Measurements from ENCODE around the gene ETHE1. TPM values are rescaled to one million over a fixed set of nuclear protein-coding genes. Genes with fewer than 3 reads are reported as not detected.
A peak's percentile ranks its signal among the peaks of the same experiment; 100 is the strongest.
"Not testable (repeated sequence)": the region's sequence is repeated elsewhere in the genome, so short reads cannot be mapped to it uniquely, and the experiment has no call there.

ETHE1 gene
- polyA plus RNA-seq, 3 donors = 24.2 to 28.1 (median 27.9) TPM

DNA sequence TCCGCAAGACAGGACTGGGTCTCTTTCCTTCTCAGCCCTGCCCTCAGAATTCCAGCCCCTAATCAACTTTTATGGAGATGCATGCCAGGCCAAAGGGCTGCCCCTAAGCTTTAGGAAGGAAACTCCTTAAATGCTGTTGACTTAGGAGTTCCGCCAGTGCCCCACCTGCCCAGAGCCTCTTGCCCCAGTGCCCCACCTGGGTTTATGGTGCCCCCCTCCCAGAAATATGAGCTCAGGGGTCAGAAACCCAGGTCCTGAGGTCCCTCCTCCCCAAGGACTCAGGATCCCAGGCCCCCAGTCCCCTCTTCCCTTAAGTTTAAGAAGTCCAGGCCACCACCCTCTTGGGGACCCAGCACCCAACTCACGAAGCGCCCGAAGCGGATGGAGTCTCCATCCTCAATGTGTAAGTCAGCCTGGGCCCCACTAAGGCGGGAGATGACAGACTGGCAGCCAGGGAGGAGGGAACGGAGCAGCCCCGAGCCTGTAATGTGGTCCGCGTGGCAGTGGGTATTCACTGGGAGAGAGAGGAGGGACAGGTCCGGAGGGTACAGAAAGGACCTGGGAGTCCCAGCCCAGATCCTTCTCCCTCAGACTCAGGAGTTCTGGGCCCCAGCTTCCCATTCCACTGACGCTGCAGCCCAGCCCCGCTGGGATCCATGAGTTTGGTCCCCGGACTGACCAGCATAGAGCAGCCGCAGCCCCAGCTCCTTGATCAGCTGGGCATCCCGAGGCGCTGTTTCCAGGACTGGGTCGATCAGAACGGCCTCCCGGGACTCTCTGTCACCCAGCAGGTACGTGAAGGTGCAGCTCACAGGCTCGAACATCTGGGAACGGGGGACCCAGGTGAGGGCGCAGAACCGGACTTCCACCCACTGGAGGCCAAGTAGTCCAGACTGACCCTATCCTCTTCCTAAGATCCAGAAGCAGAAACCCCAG lies 897 bp downstream of the ETHE1 start:
- no peak for DNase-seq (ENCODE audit: low read depth in 3 of 3, low spot score in 2 of 3)

- no peak for DNase-seq (ENCODE audit: low read depth in 3 of 3, low spot score in 2 of 3)
These were observed 1.8 kb downstream of the ETHE1 start for GRCh38 chr19:43524922-43525835.

DNA sequence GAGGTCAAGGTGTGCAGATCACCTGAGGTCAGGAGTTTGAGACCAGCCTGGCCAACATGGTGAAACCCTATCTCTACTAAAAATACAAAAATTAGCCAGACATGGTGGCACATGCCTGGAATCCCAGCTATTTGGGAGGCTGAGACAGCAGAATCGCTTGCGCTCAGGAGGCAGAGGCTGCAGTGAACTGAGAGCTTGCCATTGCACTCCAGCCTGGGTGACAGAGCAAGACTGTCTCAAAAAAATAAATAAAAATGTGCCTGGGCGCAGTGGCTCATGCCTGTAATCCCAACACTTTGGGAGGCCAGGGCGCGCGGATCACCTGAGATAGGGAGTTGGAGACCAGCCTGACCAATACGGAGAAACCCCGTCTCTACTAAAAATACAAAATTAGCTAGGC lies 3.3 kb downstream of the ETHE1 start:
- not testable (repeated sequence) for DNase-seq (ENCODE audit: low read depth in 3 of 3, low spot score in 2 of 3)

DNA sequence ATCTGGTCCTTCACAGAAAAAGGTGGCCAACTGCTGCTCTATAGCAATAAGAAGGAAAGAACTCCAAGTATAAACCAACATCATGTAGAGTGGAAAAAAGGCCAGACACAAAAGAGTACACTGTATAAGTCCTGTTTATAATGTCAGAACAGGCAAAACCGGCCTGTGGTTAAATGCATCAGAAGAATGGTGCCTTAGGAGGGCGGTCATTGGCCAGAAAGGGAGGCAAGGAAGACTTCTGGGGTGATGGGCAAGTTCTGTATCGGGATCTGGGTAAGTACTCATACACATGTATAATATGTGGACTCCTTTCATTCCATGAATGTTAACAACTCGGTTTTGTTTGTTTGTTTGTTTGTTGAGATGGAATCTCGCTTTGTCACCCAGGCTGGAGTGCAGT lies 4.1 kb downstream of the ETHE1 start:
- no peak for DNase-seq (ENCODE audit: low read depth in 3 of 3, low spot score in 2 of 3)

DNA sequence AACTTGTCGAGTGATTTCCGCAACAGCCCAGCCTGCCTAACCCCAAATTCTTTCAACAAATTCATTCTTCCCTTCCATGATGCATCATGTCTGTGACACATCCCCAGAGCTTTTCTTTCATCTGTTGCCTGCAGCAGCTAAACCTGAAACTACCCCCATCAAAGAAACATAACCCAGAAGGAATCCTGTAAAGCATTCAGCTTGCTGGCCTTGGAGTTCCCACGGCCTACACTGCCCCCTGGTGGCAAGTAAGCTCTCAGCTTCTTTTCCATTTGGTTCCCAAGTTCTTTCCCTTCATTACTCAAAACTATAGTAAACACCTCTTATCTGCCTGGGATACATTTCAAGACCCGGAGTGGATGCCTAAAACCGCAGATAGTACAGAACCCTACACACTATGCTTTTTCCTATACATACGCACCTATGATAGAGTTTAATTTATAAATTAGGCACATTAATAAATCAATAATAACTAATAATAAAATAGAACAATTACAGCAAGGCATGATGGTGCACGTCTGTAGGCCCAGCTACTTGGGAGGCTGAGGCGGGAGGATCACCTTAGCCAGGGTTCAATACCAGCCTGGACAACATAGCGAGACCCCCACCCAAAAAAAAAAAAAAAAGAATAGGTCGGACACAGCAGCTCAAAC lies 7.4 kb downstream of the ETHE1 start:
- DNase-seq (ENCODE audit: low read depth in 3 of 3, low spot score in 2 of 3) = no peak

- DNase-seq (ENCODE audit: low read depth in 3 of 3, low spot score in 2 of 3) = no peak
These were observed 8.9 kb downstream of the ETHE1 start for GRCh38 chr19:43518051-43518450.

DNA sequence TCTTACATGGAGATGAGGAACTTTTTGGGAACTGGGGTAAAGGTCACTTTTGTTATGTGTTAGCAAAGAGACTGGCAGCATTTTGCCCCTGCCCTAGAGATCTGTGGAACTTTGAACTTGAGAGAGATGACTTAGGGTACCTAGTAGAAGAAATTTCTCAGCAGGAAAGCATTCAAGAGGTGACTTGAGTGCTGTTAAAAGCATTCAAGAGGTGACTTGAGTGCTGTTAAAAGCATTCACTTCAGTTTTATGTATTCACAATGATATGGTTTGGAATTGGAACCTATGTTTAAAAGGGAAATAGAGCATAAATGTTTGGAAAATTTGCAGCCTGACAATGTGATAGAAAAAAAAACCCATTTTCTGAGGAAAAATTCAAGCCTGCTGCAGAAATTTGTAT lies 14.6 kb downstream of the ETHE1 start:
- not testable (repeated sequence) for DNase-seq (ENCODE audit: low read depth in 3 of 3, low spot score in 2 of 3)

- DNase-seq (ENCODE audit: low read depth in 3 of 3, low spot score in 2 of 3) = no peak
These were observed 15.7 kb downstream of the ETHE1 start for GRCh38 chr19:43511324-43511723.

- no peak for DNase-seq (ENCODE audit: low read depth in 3 of 3, low spot score in 2 of 3)
These were observed 16.3 kb downstream of the ETHE1 start for GRCh38 chr19:43510713-43511112.

- no peak for DNase-seq (ENCODE audit: low read depth in 3 of 3, low spot score in 2 of 3)
These were observed 19.1 kb downstream of the ETHE1 start for GRCh38 chr19:43507880-43508279.

- no peak for DNase-seq (ENCODE audit: low read depth in 3 of 3, low spot score in 2 of 3)
These were observed 20.4 kb downstream of the ETHE1 start for GRCh38 chr19:43506629-43507028.

DNA sequence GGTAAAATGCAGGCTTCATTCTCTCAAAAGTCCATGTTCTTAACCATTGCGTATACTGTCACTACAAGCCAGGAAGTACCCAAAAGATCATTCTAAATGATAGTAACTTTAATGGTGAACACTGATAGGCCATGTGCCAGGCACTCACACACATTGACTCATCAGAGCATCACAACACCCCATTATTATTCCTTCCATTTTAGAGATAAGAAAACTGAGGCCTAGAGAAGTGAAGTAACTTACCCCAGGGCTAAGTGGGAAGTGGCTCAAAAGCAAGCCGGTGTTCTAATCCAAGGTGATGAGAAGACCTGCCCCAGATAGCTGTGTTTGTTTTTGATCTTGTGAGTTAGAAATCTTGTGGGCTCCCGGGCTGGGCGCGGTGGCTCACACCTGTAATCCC lies 21.1 kb downstream of the ETHE1 start:
- no peak for DNase-seq (ENCODE audit: low read depth in 3 of 3, low spot score in 2 of 3)

- no peak for DNase-seq (ENCODE audit: low read depth in 3 of 3, low spot score in 2 of 3)
These were observed 21.9 kb downstream of the ETHE1 start for GRCh38 chr19:43505186-43505456.

DNA sequence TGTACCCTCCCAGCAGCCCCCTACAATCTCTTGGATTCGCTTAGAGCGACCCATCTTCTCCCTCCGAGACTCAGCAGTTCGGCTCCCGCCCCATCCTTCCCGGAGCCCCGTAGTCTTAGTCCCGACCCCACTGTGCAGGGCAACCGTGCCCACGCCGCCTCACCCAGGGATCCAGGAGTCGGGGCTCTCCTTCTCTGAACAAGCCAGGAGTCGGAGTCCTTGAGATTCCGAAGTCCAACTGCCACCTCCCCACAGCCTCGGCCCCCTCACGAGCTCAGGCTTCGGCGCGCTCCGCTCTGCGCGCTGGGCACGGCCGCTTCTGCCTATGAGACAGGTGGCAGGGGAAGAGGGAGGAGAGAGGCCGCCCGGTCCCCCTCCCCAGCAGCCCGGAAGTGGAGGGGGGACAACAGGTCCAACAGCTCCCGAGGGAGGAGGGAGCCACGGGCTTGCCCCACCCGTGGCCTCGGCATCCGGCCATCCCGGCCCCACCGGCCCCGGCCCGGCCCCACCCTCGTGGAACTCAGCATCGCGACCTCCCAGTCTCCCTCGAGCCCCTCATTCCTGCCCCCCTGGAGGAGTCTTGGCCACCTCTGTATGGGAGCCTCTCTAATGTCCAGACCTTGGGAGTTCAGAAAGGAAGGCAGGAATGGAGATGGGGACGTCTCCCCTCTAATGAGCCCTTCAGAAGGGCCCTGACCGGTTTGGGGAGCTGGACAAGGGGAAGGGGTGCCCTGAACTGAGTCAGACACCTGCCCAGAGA lies 22.4 kb downstream of the ETHE1 start, which contains the start of gene PHLDB3:
Gene PHLDB3, minus strand, starts transcription at position 321 of the 760 bp plus-strand sequence. CDS start 628 bp downstream, outside the sequence.
- no peak for DNase-seq (ENCODE audit: low read depth in 3 of 3, low spot score in 2 of 3)

- peak in 2 of 3 donors; percentile 88 to 90 for DNase-seq (ENCODE audit: low read depth in 3 of 3, low spot score in 2 of 3)
These were observed 23.2 kb downstream of the ETHE1 start for GRCh38 chr19:43503501-43504425.

- no peak for DNase-seq (ENCODE audit: low read depth in 3 of 3, low spot score in 2 of 3)
These were observed 24.5 kb downstream of the ETHE1 start for GRCh38 chr19:43502419-43502976.

DNA sequence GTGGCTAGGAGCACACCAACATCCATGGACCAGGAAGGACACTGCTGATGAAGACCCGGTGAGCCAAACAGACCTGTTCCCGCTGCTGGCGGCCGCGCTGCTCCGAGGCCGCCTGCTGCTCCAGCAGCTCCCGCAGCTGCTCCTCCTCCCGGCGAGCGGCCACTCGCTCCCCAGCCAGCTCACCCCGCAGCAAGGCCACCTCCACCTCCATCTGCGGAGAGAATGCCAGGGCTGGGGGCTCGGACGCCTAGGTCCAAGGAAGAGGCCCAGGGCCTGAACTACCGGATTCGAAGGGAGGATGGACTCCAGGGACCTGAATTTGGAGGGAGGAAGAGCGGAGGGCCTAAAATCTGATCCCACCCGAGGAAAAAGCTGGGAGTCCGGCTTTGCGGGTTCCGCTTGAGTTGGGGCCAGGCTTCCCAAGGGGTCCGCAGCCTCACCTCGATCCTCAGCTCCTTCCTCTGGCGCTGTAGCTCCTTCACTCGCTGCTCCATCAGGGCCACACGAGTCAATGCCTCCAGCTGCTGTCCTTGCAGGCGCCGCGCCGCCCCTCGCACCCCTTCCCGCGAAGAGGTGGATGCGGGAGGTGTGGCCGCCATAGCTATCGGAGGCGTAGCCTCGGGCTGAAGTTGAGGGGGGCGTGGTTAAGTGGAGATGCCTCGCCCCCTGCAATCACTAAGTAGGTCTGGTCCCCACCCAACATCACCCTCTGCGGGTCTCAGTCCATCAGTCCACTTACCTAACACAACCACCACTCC lies 25.2 kb downstream of the ETHE1 start:
- DNase-seq (ENCODE audit: low read depth in 3 of 3, low spot score in 2 of 3) = no peak

GRCh38 chr19:43499042-43499441 lies 28.0 kb downstream of the ETHE1 start:
- DNase-seq (ENCODE audit: low read depth in 3 of 3, low spot score in 2 of 3) = no peak
